NCI-H510A treated with DMSO at 0.1 percent for 48 hours (cell line): Measurements from ENCODE around the gene SPDYC.

ENCODE experiments used
- DNase-seq: peaks from one replicate; lab custom pipeline; 2025; lab: John Stamatoyannopoulos, UW

The SPDYC gene, protein sequence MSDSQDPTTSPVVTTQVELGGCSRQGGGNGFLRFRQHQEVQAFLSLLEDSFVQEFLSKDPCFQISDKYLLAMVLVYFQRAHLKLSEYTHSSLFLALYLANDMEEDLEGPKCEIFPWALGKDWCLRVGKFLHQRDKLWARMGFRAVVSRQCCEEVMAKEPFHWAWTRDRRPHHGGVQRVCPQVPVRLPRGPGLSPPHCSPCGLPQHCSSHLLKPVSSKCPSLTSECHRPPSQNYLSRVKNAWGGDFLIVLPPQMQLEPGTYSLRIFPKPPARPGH

DNA sequence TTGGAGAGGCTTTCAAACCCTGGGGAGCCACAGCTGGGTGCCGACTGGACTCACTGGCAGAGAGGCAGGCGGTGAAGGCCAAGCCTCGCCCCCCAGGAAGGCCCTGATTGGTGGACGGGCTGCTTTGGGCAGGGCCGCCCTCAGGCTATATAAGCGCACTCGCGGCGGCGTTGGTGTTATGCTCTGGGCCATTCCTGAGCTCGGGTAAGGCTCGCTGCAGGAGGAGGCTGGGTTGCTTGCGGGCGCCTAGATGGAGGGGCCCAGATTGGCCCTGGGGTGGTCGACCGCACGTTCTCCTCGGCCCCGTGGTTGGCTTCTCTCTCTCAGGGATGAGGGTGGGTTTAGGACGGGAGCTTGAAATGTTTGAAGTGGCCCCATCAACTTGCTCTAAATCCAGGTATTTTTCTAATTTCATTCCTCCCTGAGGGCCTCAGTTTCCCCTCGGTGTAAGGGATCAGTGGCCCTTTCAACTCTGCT lies at the start of gene SPDYC:
Gene SPDYC (plus strand): TSS at position 176 of the 477 bp plus-strand sequence. CDS start 1,125 bp downstream, outside the sequence.
- DNase-seq, result no peak

DNA sequence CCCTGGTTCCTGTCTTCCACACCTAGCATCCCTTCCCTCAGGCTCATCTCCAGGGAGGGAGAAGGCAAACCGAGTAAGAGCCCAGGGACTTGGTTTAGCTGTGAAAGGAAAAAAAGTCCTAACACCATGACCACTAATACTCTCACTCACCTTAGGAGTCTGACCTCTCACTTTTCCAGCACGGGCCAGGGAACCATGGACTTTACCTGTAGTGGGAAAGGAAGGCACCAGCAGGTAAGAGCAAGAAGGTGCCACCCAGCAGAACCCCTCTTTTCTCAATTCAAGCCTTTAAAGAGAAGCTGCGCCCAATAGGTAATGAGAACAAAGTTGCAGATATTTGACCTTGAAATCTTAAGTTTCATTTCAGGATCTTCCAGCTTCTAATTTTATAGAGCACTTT lies 49.2 kb upstream of the SPDYC start:
- no peak for DNase-seq

DNA sequence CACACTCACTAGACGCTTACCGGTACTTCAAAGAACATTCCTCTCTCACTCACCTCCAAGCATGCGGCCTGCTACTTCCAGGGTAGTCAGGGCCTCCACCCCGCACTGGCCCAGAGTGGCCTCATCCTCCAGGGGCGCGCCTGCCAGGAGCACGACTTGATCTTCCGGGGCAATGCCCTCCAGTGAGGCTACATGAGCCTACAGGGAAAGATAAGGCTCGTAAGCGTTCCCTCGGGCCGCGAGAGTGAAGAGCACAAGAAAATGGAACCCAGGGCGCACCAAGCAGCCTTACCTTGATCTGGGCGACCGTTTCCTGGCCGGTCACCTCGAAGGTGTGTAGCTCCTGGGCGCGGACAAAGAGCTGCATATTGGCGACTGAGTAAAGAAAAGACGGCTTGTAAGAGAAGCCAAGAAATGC lies 48.6 kb upstream of the SPDYC start:
- no peak for DNase-seq

DNA sequence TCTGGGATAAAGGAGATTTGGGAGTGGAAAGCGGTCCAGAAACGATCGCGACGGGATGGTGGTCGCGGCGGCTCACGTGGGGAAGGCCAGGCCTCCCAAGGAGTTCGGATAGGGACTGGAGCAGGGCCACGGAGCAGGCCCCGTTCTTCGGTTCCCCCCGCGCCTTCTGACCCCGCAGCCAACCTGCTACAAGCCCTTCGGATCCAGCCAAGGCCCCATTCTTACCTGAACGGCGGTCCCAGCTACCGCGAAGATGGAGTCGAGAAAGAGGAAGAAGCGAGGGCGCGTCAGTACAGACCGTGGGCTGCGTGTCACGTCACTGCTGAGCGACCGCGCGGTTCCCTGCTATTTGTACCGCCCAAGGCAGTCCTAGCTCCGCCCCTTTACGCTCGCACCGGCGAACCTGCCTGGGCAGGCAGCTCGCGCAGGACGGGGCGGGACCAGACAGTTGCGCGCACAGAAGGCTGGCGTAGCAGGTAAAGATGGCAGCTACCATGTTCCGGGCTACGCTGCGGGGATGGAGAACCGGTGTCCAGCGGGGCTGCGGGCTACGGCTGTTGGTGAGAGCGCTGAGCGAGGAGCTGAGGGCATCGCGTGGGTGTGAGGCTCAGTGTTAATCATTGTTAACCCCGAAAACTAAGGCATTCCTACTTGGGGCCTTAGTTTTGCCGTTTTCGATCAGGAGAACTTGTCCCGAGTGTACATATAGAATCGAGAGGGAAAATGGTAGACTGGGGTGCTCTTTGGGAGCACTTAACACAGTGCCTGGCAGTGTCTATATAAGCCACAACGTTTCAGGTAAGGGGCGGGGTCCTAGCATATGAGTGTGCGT lies 48.0 kb upstream of the SPDYC start, which contains the start of the genes FAU and MRPL49:
Gene FAU (minus strand): TSS at position 270 of the 832 bp plus-strand sequence. CDS start 321 bp downstream, outside the sequence.
Gene MRPL49 (plus strand): TSS at position 457 of the 832 bp plus-strand sequence. CDS start 26 bp downstream, at position 483.
- DNase-seq, result peak; percentile 98

DNA sequence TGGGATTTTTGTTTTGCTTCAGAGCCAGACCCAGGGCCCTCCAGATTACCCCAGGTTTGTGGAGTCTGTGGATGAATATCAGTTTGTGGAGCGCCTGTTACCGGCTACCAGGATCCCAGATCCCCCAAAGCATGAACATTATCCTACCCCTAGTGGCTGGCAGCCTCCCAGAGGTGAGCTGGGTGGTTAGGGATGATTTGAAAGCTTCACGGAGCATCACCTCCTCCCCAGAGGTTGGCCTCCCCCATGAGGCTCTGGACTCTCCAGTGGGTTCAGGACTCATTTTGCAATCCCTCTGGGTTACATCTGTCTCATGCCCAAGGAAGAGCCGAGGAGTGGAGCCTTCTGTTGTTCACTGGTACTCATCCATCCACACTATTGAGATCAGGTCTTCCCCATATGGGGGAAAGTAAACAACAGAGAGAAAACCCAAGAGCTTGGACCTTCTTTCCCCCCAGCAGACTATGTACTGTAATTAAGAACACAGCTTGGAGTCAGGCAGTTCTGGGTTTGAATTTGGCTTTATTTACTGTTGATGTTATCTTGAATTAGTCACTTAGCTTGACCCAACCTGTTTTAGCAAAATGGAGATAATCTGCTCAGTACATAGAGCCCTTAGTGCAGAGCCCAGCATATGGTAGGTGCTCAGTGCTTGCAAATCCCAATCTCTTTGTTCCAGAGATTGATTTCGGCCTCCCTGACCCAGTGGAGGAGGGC lies 45.4 kb upstream of the SPDYC start:
- no peak for DNase-seq

DNA sequence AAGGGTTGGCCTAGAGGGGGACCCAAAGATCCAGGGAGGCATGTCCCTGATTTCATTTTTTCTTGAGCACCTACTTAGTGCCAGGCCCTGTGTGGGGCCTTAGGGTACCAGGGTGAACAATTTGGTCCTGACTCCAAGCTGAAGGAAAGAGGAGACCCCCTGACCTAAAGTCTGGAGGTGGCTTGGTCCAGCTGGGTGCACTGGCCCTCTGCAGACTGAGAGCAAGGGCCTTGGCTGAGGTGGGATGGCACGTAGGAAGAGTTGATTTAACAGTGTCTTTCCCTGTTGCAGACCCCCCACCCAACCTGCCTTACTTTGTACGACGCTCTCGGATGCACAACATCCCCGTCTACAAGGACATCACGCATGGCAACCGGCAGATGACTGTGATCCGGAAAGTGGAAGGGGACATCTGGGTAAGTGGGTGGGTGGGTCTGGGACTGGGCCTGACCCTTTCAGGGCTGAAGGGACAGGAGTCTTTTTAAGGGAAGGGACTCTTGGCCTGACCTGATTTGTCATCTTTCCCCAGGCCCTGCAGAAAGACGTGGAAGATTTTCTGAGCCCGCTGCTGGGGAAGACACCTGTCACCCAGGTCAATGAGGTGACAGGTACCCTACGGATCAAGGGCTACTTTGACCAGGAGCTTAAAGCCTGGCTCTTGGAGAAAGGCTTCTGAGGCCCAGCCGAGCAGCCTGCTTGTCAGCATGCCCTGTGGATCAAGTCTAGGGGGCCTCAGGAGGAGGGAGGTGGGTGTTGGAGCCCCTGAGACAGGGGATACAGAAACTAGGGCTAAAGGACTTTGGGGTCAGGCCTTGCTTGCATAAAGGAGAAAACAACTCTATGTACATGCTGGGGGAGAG lies 44.6 kb upstream of the SPDYC start:
- no peak for DNase-seq

DNA sequence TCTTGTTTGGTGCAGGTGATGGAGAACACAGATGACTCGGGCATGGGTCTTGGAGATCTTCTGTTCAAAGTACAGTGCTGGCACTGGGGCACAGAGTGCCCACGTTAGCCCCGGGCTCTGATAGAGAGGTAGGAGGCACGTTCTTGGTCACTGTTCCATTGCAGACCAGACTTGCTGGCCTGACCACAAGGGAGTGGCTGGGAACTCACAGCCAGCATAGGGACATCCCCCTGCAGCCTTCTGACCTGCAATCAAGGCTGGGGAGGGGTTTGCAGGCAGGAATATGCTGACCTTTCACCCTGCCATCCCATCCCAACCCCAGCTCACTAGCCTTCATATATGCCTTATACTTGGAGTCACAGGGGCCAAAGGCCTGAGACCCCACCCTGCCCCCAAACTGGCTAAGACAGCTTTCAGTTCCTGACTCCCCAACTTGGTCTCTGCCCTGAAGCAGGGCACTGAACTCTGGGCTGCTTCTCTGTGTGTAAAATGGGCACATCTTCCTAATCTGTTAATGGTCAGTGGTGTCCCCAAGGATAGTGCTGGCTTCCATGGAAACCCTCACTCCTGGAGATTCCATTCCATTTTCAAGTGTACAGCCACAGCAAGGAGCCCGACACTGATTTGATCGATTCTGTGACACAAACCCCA lies 43.3 kb upstream of the SPDYC start:
- no peak for DNase-seq

DNA sequence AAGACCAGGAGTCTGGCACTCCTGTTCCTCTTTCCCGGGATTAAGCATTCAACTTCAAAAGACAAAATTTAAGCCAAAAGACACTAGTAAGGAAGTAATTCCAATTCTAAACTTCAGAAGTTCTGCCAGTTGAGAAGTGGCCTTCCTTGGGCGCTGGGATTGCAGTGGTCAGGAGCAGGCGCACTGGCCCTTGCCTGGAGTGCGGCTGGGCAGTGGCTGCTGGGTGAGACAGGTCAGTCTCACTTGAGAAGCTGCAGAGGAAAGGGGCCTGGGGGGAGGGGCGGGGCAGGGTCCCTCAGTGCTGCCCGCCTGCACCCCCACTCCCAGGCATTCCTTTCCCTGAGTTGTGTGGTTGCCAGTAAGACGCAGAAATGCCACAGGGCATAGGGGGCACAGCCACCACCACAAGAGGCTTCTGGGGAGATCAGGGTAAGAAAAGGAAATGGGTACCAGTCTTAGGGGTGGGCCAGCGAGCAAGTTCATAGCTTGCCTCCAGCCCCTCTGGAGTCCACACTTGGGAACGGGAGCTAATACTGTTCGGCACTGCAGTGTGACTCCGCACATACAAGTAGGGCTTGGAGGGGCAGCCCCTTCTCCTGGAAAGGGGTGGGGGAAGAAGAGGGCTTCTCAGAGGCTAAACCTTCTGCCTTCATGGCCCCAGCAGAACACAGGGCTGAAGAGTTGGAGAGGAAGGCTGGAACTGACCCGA lies 42.4 kb upstream of the SPDYC start:
- no peak for DNase-seq

DNA sequence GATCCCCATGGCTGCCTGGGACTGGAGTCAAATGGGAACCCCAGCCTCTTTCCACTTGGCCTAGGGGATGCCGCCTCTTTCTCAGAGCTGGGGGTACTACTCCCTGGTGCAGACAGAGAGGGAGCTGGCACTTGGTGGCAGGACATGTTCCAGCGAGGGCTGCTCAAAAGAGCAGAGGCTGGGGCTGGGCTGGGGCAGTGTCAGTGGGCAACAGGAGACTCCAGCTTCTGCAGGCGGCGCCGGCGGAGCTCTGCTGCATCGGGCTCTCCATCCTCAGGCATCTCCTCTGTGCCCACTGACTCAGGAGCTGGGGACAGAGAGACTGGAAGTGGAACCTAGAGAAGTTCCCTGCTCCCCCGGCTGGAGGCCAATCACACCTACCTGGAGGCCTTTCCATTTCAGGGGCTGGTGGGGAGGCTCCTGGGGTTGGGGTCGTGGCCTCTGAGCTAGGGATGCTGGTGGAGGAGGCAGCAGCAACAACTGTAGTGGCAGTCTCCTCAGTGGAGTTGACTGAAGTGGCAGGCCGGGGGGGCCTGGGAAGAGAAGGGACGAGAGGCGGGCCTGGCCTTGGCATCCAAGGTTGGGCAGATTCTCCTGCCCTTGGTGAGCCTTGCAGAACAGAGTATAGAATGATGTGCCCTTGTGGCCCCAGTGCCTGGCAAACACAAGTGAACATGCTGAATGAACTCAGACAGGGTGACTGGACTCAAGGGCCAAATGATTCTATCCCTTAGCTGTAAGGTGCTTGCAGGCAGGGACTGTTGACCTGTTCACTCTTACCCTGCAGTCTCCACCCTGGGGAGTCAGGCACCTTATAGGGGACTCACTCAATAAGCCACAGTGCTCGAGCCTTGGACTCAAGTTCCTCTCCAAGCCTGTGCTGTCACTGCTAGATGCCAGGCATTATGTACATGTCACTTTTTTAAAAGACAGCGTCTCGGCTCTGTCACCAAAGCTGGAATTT lies 41.6 kb upstream of the SPDYC start:
- no peak for DNase-seq

DNA sequence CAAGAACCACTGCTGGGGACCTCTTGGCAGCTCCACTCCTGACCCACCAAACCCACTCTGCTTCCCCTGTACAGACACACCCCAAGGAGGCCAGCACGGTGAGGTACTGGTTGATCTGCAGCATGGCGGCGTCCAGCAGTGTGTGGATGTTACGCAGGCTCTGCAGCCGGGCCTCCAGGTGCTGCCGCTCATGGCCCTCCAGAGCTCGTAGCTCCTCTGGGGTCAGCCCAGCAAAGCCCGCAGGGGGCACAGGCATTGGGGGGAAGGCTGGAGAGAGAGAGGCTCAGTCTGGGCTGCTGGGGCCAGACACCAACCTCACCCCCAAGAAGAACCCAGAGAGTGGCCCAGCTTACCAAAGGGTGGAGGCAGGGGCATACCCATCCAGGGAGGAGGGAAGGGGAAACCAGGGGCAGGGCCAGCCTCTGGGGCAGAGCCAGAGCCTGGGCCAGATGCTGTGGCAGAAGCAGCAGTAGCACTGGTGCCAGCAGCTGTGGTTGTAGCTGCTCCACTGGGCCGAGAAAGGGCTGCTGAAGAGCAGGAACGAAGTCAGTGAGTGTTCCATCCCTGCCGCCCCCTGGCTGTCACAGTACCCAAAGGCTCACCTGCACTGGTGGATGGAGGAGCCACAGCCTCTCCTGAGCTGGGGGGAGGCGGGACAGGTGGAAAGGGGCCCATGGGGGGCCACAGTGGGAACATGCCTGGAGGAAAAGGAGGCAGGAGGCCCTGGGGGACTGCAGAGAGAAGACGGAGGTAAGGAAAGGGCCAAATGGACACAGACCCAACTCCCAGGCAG lies 40.2 kb upstream of the SPDYC start:
- DNase-seq, result no peak

DNA sequence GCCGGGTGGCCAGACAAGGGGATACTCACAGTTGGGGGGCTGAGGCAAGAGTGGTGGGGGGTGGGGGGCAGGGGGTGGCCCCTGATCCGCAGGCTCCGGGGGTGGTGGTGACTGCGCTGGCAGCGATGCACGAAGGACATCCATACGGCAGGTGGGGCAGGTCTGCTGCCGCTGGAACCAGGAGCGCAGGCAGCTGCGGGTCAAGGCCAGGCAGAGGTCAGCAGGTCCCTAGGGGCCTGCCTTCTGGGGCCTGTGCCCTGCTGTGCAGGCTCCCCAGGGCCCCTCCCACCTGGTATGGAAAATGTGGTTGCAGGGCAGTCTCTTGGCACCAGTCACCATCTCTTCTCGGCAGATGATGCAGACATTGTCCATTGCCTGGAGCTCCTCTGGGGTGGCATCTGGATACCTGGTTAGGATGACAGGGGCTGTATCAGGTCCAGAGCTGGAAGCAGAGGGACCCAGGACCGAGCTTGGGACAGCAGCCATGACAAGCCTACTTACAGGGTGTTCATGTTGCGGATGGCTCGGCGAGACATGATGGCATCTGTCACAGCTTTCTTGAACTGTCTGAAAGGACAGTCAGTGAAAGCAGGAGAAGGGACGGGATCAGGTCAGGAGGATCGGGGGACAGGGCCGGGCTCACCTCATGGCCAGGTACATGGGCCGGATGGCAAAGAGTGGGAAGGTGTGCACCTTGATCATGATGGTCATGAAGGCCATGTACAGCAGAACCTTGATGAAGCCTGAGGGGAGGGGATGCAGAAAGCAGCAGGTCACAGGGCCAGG lies 39.2 kb upstream of the SPDYC start:
- no peak for DNase-seq

DNA sequence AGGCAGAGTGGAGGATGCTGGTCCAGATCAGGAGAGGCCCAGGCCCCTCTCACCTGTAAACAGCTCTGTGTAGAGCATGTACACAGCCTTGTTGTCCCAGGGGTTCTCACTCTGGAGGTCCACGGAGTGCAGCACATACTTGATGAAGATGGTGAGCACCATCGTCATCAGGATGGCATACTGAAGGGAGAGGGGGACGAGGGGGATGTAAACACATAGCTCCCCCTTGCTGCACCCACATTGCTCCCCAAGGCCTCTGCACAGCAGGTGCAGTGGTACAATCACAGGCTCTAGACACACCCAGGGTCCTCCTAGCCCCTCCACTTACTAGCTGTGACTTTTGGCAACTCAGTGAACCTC lies 38.6 kb upstream of the SPDYC start:
- DNase-seq, result no peak

DNA sequence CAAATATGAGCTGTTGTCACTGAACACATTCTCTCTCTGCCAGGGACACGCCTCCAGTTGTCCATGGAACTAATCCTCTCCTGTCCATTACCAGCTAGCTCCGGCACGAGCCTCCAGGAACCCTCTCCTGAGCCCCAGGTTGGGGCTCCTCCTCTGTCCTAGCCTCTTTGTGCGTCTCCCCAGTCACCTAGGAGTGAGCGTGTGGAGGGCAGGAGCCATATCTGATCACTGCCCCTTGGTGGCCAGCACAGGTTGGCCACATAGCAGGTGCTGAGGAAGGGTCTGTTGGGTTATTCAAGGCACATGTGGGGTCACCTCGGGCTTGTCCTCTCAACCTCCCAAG lies 38.2 kb upstream of the SPDYC start:
- no peak for DNase-seq

DNA sequence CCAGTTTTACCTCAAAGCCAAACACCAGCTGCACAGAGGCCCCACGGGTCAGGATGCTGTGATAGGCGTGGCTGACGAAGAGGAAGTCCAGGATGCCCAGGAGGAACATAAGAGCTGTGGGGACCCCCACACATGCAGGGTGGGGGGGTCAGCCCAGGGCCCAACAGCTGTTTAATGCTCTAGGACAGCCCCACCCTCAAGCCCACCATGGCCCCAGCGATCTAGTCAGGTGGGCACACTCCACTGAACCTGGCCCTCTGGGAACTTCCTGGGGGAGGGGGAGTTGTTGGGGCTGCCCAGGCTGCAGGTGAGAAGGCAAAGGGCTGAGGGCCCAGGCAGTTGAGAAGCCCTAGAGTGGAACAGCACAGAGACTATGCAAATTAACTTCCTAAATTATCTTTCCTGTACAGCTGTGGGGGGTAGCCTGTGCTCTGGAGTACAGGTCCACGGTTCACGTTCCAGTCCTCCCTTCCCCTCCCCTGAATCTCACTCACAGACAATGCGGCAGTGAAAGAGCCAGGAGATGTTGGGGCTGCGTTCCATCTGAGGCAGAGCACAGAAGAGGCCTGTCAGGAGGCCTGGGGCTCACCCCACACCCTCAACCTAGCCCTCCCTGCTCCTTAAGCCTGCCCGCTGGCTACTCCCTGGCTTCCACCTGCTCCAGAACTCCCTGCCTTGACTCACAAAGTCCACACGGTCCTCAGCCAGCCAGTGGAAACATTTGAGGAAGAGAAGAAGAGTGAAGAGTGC lies 37.6 kb upstream of the SPDYC start:
- no peak for DNase-seq

DNA sequence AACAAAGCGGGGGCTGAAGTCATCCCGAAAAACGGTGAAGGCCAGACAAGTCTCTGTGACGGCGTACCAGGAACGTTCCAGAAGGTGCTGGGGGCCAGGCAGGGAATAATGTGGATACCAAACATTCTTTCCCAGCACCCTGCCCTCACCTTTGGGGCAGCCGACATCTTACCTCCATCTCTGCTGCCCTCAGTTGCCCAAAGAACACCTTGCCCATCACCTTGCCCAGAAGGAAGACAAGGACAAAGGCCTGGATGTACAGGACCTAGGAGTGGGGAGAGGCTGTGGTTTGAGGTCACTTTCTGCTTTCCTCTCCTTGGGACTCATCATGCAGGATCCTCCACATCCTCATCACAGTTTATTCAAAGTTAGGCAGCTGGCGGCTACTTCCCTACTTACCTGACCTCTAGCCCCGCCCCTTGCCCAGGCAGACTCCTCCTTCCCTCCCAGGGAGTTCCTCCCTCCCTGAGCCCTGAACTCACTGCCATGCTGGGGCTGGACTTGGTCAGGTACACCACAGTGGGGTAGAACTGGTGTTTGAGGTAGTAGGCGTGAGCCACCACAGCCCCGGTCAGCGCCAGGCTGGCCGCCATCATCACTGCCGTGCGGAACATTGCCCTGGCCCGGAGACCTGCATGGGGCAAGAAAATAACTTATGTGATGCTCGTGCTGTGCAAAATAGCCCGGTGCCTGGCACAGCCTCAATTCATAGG lies 36.9 kb upstream of the SPDYC start:
- DNase-seq, result peak; percentile 26

DNA sequence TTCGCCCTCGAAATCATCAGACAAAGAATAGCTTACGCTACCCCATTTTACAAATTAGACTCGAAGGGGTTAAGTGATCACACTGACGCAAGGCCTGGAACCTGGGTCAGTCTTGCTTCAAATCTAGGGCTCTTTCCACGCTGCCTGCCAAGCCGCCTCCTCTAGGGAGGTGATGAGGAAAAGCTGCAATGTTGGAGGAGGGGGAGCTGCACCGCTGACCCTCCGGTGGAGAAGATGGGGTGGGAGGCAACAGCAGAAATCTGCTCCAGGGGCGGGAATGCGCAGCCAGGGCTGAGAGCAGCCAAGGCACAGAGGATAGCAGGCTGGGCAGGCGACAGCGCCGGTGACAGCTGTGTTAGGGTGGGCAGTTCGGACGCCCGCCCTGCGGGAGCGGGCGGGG lies 36.3 kb upstream of the SPDYC start:
- DNase-seq, result no peak
